GM12891 (cell line): ENCODE results near the gene HSBP1L1.

ENCODE experiments used
- POLR2A ChIP-seq: IDR thresholded peaks from 2 replicates; pipeline ENCODE4 v1.6.1; 2011; ENCODE audit warnings: low read depth, low read length, control low read depth
- POLR2AphosphoS5 ChIP-seq: IDR thresholded peaks from 2 replicates; pipeline ENCODE4 v1.6.1; 2011; ENCODE audit warnings: low read depth, low read length, control low read depth
- SPI1 ChIP-seq: IDR thresholded peaks from 2 replicates; pipeline ENCODE4 v1.6.1; 2011; ENCODE audit warnings: low read depth, low read length, control low read depth
- TAF1 ChIP-seq: IDR thresholded peaks from 2 replicates; pipeline ENCODE4 v1.6.1; 2011; ENCODE audit warnings: low read depth, low read length, control low read depth

DNA sequence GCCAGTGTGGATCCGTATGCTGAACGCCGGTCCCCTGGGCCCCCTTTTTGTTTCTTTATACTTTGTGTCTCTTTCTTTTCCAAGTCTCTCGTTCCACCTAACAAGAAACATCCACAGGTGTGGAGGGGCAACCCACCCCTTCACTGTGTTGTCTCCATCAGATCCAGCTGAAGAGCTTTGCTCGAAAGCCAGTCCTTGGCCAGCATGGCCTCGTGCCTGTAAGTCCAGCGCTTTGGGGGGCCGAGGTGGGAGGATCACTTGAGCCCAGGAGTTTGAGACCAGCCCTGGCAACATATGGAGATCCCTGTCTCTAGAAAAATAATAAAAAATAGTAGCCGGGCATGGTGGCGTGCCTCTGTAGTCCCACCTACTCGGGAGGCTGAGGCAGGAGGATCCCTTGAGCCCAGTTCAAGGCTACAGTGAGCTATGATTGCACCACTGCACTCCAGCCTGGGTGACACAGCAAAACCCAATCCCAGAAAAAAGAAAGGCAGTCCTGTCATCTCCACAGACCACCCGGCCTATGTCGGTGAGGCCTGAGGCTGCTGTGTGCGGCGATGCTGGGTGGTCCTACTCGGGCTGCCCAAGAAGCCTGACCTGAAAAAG is 3.4 kb upstream of the HSBP1L1 start:
- no peak for TF ChIP-seq SPI1
- no peak for TF ChIP-seq POLR2A
- no peak for TF ChIP-seq POLR2AphosphoS5
- TF ChIP-seq TAF1, result no peak
